OCI-LY7 (cell line): ENCODE data around the gene STRADB. TPM values are rescaled to one million over a fixed set of nuclear protein-coding genes. Genes with fewer than 3 reads are reported as not detected.

Source experiments
- BruUV-seq: library from RNA; stranded (reverse); fragments of 400-500 nt; replicated peaks from 2 replicates; lab custom pipeline; 2021; lab: Mats Ljungman, UMichigan
- CTCF ChIA-PET: fragments of 300-600 bp; sonication (Branson Sonifier 250); formaldehyde crosslinking; loops from one replicate; lab custom pipeline; 2022; ENCODE audit warnings: antibody characterized with exemption; ENCODE audit not compliant: unreplicated experiment; lab: Charles Lee
- POLR2A ChIA-PET: fragments of 300-600 bp; sonication (Branson Sonifier 250); formaldehyde crosslinking; loops from one replicate; lab custom pipeline; 2022; ENCODE audit warnings: antibody characterized with exemption; lab: Charles Lee
- DNase-seq: peaks from one replicate; pipeline ENCODE4 v3.0.0-alpha.2; 2015; ENCODE audit warnings: low spot score
- H2AFZ ChIP-seq: fragments of 200-600 bp; sonication (generic), shearing (Covaris generic); 2 replicates; pipeline ENCODE4 v1.6.1; 2014; ENCODE audit warnings: mild to moderate bottlenecking, antibody characterized with exemption, low read length, moderate library complexity
- H3K27ac ChIP-seq: fragments of 200-600 bp; sonication (generic); 2 replicates; pipeline ENCODE4 v1.5.1; 2014; ENCODE audit warnings: mixed run types, low read depth, mild to moderate bottlenecking, moderate library complexity, low read length, inconsistent platforms; ENCODE audit not compliant: poor library complexity, severe bottlenecking
- H3K36me3 ChIP-seq: fragments of 200-600 bp; sonication (generic); 2 replicates; pipeline ENCODE4 v1.6.1; 2014; ENCODE audit warnings: mild to moderate bottlenecking, antibody characterized with exemption, low read length, moderate library complexity, mixed read lengths; ENCODE audit not compliant: insufficient read depth
- H3K4me1 ChIP-seq: fragments of 200-600 bp; sonication (generic); 2 replicates; pipeline ENCODE4 v1.5.1; 2014; ENCODE audit warnings: mild to moderate bottlenecking, low read length; ENCODE audit not compliant: insufficient read depth, poor library complexity, severe bottlenecking
- H3K4me2 ChIP-seq: fragments of 200-600 bp; sonication (generic); 2 replicates; pipeline ENCODE4 v1.6.1; 2014; ENCODE audit warnings: mild to moderate bottlenecking, low read length
- H3K4me3 ChIP-seq: fragments of 200-600 bp; sonication (generic); 2 replicates; pipeline ENCODE4 v1.5.1; 2014; ENCODE audit warnings: mild to moderate bottlenecking, low read depth, low read length; ENCODE audit not compliant: poor library complexity, severe bottlenecking
- H3K79me2 ChIP-seq: fragments of 200-600 bp; sonication (generic); 2 replicates; pipeline ENCODE4 v1.6.1; 2016; ENCODE audit warnings: low read depth, mild to moderate bottlenecking, low read length, moderate library complexity, mixed read lengths; ENCODE audit not compliant: insufficient read depth
- H3K9me2 ChIP-seq: fragments of 200-600 bp; sonication (generic); 2 replicates; pipeline ENCODE4 v1.6.1; 2016; ENCODE audit warnings: mild to moderate bottlenecking, low read length, mixed read lengths; ENCODE audit not compliant: insufficient read depth
- H3K9me3 ChIP-seq: fragments of 200-600 bp; sonication (generic); 2 replicates; pipeline ENCODE4 v1.6.1; 2014; ENCODE audit warnings: mild to moderate bottlenecking, mixed run types, low read length, mixed read lengths
- H4K20me1 ChIP-seq: fragments of 200-600 bp; sonication (generic); 2 replicates; pipeline ENCODE4 v1.6.1; 2014; ENCODE audit warnings: mild to moderate bottlenecking, antibody characterized with exemption, low read length, moderate library complexity, mixed read lengths; ENCODE audit not compliant: insufficient read depth
- EZH2phosphoT487 ChIP-seq: fragments of 200-600 bp; sonication (generic); IDR thresholded peaks from 2 replicates; pipeline ENCODE4 v1.6.1; 2018; ENCODE audit warnings: low read depth, borderline replicate concordance, mild to moderate bottlenecking, mixed run types, antibody characterized with exemption, low read length, moderate library complexity, mixed read lengths
- intact Hi-C: fragments of 100-400 bp; cut with micrococcal nuclease; formaldehyde crosslinking; loops from one replicate; pipeline ENCODE4 v1.10.0; 2022; ENCODE audit not compliant: unreplicated experiment
- total RNA-seq, 2 experiments: library from RNA; depleted of rRNA in 1 of 2; stranded (reverse); fragments of >200 nt in 1 of 2; shearing (Covaris generic) in 1 of 2; gene quantifications; 2 replicates each; pipeline ENCODE4 v1.2.3, GENCODE V29; 2014 to 2022
- TF ChIP-seq, protein P1 (sequence below): fragments of 200-600 bp; sonication (generic); conservative IDR thresholded peaks from 2 replicates; pipeline ENCODE4 v1.5.1; 2014; ENCODE audit warnings: mild to moderate bottlenecking, antibody characterized with exemption, low read length, moderate library complexity, mixed read lengths

STRADB gene
- total RNA-seq, 2 experiments from 2014 or later, result 8.4 to 21.4 TPM

DNA sequence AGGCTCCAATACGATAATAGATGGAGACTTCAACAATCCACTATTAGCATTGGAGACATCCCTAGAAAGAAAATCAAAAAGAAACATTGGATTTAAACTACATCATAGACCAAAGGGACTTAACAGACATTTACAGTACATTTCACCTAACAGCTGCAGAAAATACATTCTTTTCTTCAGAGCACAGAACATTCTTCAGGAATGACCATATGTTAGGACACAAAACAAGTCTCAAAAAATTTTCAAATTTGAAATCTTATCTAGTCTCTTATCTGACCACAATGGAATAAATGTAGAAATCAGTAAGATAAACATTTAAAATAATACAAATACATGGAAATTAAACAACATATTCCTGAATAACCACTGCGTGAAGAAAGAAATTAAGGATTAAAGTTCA, 68.7 kb downstream of the STRADB start:
- Histone ChIP-seq H3K9me3 (0 out of 2 replicates have a peak, but pooled peaks cover 10% of the 10 kb centered on the region), H3K9me2 (no peaks in the 10 kb centered on the region), H3K36me3 (no peaks in the 10 kb centered on the region), H3K79me2 (no peaks in the 10 kb centered on the region), H3K27ac (no peak overlapping the region), H3K4me1 (no peaks in the 10 kb centered on the region), H4K20me1 (no peaks in the 10 kb centered on the region), H3K4me3 (no peak overlapping the region), H2AFZ (no peak overlapping the region), H3K4me2 (no peak overlapping the region)
- BruUV-seq, result no TSS peak
- no peak for TF ChIP-seq EZH2phosphoT487
- TF ChIP-seq, protein P1, sequence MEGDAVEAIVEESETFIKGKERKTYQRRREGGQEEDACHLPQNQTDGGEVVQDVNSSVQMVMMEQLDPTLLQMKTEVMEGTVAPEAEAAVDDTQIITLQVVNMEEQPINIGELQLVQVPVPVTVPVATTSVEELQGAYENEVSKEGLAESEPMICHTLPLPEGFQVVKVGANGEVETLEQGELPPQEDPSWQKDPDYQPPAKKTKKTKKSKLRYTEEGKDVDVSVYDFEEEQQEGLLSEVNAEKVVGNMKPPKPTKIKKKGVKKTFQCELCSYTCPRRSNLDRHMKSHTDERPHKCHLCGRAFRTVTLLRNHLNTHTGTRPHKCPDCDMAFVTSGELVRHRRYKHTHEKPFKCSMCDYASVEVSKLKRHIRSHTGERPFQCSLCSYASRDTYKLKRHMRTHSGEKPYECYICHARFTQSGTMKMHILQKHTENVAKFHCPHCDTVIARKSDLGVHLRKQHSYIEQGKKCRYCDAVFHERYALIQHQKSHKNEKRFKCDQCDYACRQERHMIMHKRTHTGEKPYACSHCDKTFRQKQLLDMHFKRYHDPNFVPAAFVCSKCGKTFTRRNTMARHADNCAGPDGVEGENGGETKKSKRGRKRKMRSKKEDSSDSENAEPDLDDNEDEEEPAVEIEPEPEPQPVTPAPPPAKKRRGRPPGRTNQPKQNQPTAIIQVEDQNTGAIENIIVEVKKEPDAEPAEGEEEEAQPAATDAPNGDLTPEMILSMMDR, result no peak
- ChIA-PET CTCF (no interaction called here), POLR2A (interaction anchor here (0.6 to 0.7 kb wide), 2 partner anchors 48 to 412 kb away, joined by 3 read pairs; no protein-coding TSS in a partner anchor)
- intact Hi-C loops, result no loop called here
- no peak for DNase-seq

DNA sequence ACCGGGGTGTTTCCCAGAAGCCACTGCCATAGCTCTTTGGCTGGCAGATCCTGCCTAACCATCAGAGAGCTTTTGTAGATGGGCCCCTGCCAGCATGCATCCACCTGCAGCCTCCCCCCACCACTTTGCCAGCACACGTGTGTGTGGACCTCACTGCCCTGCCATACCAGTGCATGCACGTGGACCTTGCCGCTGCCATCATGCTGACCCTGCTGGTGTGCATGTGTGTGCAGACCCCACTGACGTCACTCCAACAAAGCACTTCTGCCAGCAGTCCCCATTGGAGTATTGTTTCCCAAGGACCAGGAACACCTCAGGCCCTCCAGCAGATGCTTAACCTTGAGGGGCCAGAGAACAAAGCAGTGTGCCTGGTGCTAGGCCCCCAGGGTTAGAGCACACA, 71.4 kb downstream of the STRADB start:
- Histone ChIP-seq H3K27ac (no peak overlapping the region), H3K4me1 (no peaks in the 10 kb centered on the region), H3K36me3 (no peaks in the 10 kb centered on the region), H3K4me3 (no peak overlapping the region), H3K9me2 (no peaks in the 10 kb centered on the region), H3K4me2 (no peak overlapping the region), H3K79me2 (no peaks in the 10 kb centered on the region), H3K9me3 (0 out of 2 replicates have a peak, but pooled peaks cover 10% of the 10 kb centered on the region), H4K20me1 (no peaks in the 10 kb centered on the region), H2AFZ (no peak overlapping the region)
- DNase-seq, result no peak
- TF ChIP-seq EZH2phosphoT487, result no peak
- TF ChIP-seq, protein P1, result no peak
- intact Hi-C loops, result no loop called here
- CTCF ChIA-PET, result no interaction called here
- BruUV-seq, result no TSS peak
- POLR2A ChIA-PET, result interaction anchor here (0.6 kb wide), 1 partner anchor 85 kb away, joined by 3 read pairs; no protein-coding TSS in a partner anchor

DNA sequence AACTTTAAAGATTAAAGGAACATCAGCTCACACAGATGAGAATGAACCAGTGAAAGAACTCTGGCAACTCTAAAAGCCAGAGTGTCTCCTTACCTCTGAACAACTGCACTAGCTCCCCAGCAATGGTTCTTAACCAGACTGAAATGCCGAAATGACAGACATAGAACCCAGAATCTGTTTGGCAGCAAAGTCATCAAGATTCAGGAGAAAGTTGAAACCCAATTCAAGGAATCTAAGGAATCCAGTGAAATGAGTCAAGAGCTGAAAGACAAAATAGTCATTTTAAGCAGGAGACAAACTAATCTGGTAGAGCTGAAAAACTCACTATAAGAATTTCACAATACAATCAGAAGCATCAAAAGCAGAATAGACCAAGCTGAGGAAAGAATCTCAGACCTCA, 72.0 kb downstream of the STRADB start:
- Histone ChIP-seq H3K4me2 (no peak overlapping the region), H4K20me1 (no peaks in the 10 kb centered on the region), H3K4me3 (no peak overlapping the region), H3K27ac (no peak overlapping the region), H3K4me1 (no peaks in the 10 kb centered on the region), H2AFZ (no peak overlapping the region), H3K36me3 (no peaks in the 10 kb centered on the region), H3K9me2 (no peaks in the 10 kb centered on the region), H3K79me2 (no peaks in the 10 kb centered on the region), H3K9me3 (0 out of 2 replicates have a peak, but pooled peaks cover 10% of the 10 kb centered on the region)
- intact Hi-C loops, result no loop called here
- TF ChIP-seq, protein P1, result no peak
- no peak for TF ChIP-seq EZH2phosphoT487
- BruUV-seq, result no TSS peak
- CTCF ChIA-PET, result no interaction called here
- DNase-seq, result no peak
- POLR2A ChIA-PET, result interaction anchor here (0.7 kb wide), 1 partner anchor 1520 kb away, joined by 4 read pairs; no protein-coding TSS in a partner anchor
